ENCODE data around the gene MAP4K4. TPM values are rescaled to one million over a fixed set of nuclear protein-coding genes. Genes with fewer than 3 reads are reported as not detected.

MAP4K4 gene
- total RNA-seq, 2 experiments from 2014 or later = 129 to 142 TPM

DNA sequence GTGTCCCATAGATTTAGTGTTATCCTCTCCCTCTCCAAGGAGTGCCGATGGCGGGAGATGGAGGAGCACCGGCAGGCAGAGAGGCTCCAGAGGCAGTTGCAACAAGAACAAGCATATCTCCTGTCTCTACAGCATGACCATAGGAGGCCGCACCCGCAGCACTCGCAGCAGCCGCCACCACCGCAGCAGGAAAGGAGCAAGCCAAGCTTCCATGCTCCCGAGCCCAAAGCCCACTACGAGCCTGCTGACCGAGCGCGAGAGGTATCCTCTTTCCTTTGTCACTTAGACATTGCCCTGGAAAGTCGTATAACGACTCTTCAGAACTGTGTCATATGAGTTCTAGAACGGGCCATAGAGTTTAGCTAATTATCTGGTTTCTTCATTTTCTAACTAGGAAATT is 162.1 kb downstream of the MAP4K4 start:
- no peak for DNase-seq
- Mint-ChIP-seq H3K27me3 (no peaks in the 10 kb centered on the region), H3K36me3 (ENCODE audit: low read depth) (peaks cover 52% of the 10 kb centered on the region), H3K9me3 (no peaks in the 10 kb centered on the region), H3K4me1 (peaks cover 18% of the 10 kb centered on the region), H3K27ac (no peak overlapping the region), H3K4me3 (no peak overlapping the region)
- CTCF ChIA-PET = interaction anchor here (0.6 to 1.1 kb wide), 2 partner anchors 19 to 34 kb away, joined by 3 to 5 read pairs; no protein-coding TSS in a partner anchor
- POLR2A ChIA-PET = no interaction called here

DNA sequence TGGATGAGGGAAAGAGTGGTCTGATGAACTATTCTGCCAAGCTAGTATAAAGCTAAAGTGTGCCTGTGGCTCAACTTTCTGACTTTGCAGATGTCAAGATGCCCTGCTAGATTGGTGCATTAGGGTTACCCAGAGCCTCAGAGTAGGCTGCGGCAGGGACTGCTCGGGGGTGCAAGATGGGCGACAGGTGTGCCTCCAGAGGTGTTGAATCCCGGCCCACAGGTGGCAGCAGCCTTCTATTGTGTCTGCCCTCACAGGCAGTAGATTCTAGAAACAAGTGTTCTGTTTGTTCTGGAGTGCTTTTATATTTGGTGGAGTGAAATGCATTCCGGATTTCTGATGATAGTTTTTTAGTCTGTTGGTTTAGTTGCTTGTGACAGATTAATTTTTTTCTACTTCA is 162.7 kb downstream of the MAP4K4 start:
- no peak overlapping the region for H3K4me3 Mint-ChIP-seq
- H3K27ac Mint-ChIP-seq = no peak overlapping the region
- DNase-seq = no peak
- peaks cover 18% of the 10 kb centered on the region for H3K4me1 Mint-ChIP-seq
- no peaks in the 10 kb centered on the region for H3K9me3 Mint-ChIP-seq
- ChIA-PET CTCF (interaction anchor here (1.1 kb wide), 1 partner anchor 35 kb away, joined by 3 read pairs; no protein-coding TSS in a partner anchor), POLR2A (no interaction called here)
- H3K36me3 Mint-ChIP-seq (ENCODE audit: low read depth) = peaks cover 57% of the 10 kb centered on the region
- H3K27me3 Mint-ChIP-seq = no peaks in the 10 kb centered on the region

DNA sequence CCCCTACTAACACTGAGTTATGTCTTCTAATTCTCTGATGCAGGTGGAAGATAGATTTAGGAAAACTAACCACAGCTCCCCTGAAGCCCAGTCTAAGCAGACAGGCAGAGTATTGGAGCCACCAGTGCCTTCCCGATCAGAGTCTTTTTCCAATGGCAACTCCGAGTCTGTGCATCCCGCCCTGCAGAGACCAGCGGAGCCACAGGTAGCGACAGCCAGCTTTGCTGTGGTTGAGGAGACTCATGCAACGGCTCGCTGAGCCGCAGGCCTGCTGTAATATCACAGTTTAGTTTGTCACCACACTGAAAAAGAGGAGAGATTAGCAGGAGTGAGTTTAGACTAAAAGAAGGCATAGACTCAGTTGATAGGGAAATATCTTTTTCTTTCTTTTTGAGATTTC is 163.3 kb downstream of the MAP4K4 start:
- ChIA-PET POLR2A (no interaction called here), CTCF (interaction anchor here (1.1 kb wide), 1 partner anchor 36 kb away, joined by 3 read pairs; no protein-coding TSS in a partner anchor)
- no peaks in the 10 kb centered on the region for H3K9me3 Mint-ChIP-seq
- peak overlapping the region; percentile 4 for H3K27ac Mint-ChIP-seq
- no peak for DNase-seq
- no peak overlapping the region for H3K4me3 Mint-ChIP-seq
- no peaks in the 10 kb centered on the region for H3K27me3 Mint-ChIP-seq
- peaks cover 18% of the 10 kb centered on the region for H3K4me1 Mint-ChIP-seq
- peaks cover 55% of the 10 kb centered on the region for H3K36me3 Mint-ChIP-seq (ENCODE audit: low read depth)

DNA sequence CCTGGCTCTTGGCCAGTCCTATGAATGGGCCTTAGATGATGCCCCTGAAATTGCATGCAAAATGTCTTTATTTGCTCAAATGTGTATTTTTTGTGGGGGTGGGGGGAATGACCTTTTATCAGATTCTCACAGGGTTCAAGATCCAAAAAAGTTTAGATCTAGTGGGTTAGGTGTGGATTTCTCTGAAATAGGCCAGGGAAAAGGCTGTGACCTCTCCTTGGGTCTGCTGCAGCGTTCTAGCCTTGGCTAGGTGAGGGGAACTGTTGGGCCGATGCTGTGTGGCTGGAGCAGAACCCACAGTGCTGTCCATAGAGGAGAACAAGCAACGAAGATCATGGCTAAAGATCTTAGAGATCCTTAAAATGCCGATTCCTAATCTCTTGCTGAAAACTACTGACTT is 163.9 kb downstream of the MAP4K4 start:
- peaks cover 18% of the 10 kb centered on the region for H3K4me1 Mint-ChIP-seq
- no peaks in the 10 kb centered on the region for H3K27me3 Mint-ChIP-seq
- H3K36me3 Mint-ChIP-seq (ENCODE audit: low read depth) = peaks cover 56% of the 10 kb centered on the region
- no peaks in the 10 kb centered on the region for H3K9me3 Mint-ChIP-seq
- ChIA-PET CTCF (no interaction called here), POLR2A (no interaction called here)
- no peak overlapping the region for H3K4me3 Mint-ChIP-seq
- no peak overlapping the region for H3K27ac Mint-ChIP-seq
- no peak for DNase-seq

DNA sequence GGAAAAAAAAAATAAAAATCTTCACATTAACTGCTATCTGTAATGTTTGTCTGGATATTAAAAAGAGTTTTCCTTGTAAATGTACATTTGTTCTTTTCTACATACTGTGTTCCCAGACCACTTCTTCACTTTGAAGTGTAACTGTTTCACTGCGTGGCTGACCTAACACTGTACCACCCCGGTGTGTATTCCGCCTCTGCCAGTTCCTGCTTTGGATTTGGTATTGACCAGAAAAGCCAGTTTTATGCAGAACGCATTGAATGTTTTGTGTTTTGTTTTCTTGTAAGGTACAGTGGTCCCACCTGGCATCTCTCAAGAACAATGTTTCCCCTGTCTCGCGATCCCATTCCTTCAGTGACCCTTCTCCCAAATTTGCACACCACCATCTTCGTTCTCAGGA is 166.0 kb downstream of the MAP4K4 start:
- no peak overlapping the region for H3K27ac Mint-ChIP-seq

DNA sequence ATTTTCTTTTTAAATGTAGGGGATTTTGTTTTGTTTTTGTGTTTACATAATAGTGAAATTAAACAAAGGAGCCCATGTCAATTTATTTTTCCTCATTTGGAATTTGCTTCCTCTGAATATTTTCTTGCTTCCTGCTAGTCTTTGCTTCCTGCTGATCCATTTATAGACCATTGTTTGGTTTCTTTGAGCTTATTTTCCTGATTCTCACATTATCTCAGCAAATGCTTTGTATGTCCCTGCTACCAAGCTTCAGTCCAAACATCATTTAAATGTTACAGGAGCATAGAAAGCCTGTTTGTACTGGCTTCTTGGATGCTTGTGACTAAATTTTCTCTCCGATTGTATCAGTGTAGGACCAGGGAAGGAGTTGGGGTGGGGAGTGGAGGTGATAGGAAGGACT is 166.9 kb downstream of the MAP4K4 start:
- CTCF ChIA-PET = no interaction called here
- H3K4me1 Mint-ChIP-seq = peaks cover 13% of the 10 kb centered on the region
- POLR2A ChIA-PET = interaction anchor here (0.7 kb wide), 1 partner anchor 513 kb away, joined by 4 read pairs; no protein-coding TSS in a partner anchor
- no peak for DNase-seq
- H3K9me3 Mint-ChIP-seq = no peaks in the 10 kb centered on the region
- H3K36me3 Mint-ChIP-seq (ENCODE audit: low read depth) = peaks cover 57% of the 10 kb centered on the region
- H3K27me3 Mint-ChIP-seq = no peaks in the 10 kb centered on the region
- H3K27ac Mint-ChIP-seq = no peak overlapping the region
- H3K4me3 Mint-ChIP-seq = no peak overlapping the region

More for the DNA sequence above, 166.0 kb downstream of the MAP4K4 start:
- CTCF ChIA-PET = no interaction called here
- Mint-ChIP-seq H3K4me1 (peaks cover 13% of the 10 kb centered on the region), H3K27me3 (no peaks in the 10 kb centered on the region), H3K36me3 (ENCODE audit: low read depth) (peaks cover 56% of the 10 kb centered on the region), H3K4me3 (no peak overlapping the region), H3K9me3 (no peaks in the 10 kb centered on the region)
- DNase-seq = no peak
- POLR2A ChIA-PET = no interaction called here

DNA sequence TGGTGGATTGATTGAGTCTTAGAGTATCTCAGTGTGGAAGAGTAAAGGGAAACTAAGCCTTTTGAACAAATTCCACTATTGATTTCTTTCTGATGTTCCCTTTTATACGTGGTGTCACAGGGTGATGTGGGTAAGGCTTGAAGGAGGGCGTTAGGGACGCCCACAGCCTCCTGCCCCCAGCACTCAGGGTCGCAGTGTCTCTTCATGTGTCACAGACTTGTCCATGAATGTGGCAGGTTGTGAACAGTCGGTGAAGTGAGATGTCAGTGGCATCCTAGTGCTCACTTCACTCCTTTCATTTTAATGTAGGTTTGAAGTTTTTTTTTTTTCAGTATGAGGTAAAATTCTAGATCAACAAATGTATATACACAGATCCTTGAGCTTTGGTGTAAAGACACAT is 171.0 kb downstream of the MAP4K4 start:
- Mint-ChIP-seq H3K27ac (no peak overlapping the region), H3K9me3 (no peaks in the 10 kb centered on the region), H3K4me3 (no peak overlapping the region), H3K36me3 (ENCODE audit: low read depth) (peaks cover 52% of the 10 kb centered on the region), H3K27me3 (no peaks in the 10 kb centered on the region), H3K4me1 (no peaks in the 10 kb centered on the region)
- ChIA-PET POLR2A (no interaction called here), CTCF (interaction anchor here (0.6 kb wide), 1 partner anchor 58 kb away, joined by 3 read pairs; no protein-coding TSS in a partner anchor)
- DNase-seq = no peak

DNA sequence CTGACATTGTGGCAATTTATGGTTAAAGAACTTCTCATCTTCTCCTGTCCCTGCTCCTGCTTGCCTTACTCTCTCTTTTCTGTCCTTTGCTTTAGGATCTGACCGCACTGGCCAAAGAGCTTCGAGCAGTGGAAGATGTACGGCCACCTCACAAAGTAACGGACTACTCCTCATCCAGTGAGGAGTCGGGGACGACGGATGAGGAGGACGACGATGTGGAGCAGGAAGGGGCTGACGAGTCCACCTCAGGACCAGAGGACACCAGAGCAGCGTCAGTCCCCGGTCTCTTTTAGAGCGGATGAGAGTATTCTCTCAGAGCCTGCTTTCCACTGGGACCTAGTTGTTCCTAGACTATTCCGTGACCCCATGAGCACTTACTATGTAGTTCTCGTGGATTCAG is 172.0 kb downstream of the MAP4K4 start:
- H3K27ac Mint-ChIP-seq = no peak overlapping the region
- no peak overlapping the region for H3K4me3 Mint-ChIP-seq
- H3K9me3 Mint-ChIP-seq = no peaks in the 10 kb centered on the region
- no peaks in the 10 kb centered on the region for H3K27me3 Mint-ChIP-seq
- DNase-seq = no peak
- ChIA-PET POLR2A (no interaction called here), CTCF (interaction anchor here (0.8 kb wide), 1 partner anchor 891 kb away, joined by 3 read pairs; no protein-coding TSS in a partner anchor)
- no peaks in the 10 kb centered on the region for H3K4me1 Mint-ChIP-seq
- H3K36me3 Mint-ChIP-seq (ENCODE audit: low read depth) = peaks cover 56% of the 10 kb centered on the region

DNA sequence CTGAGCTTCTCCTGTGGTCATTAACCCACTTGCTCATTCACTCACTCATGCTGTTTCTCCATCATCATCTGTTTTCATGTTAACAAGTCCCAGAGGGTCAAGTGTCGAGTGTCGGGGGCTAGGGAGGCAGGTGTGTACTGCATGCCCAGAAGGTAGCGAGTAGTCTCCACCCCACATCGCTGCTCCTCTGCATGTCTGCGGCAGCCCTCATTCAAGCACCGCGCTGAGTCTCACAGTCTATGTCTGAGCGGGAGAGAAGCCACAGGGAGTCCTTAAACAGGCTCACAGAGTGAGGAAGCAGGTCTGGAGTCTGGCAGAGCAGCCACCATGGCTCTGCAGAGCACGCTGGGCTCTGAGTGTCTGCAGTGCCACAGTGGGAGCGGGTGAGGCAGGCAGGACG is 172.9 kb downstream of the MAP4K4 start:
- ChIA-PET POLR2A (no interaction called here), CTCF (interaction anchor here (0.7 to 0.8 kb wide), 2 partner anchors 23 to 890 kb away, joined by 3 read pairs; no protein-coding TSS in a partner anchor)
- no peak overlapping the region for H3K4me3 Mint-ChIP-seq
- DNase-seq = no peak
- H3K36me3 Mint-ChIP-seq (ENCODE audit: low read depth) = peaks cover 56% of the 10 kb centered on the region
- no peaks in the 10 kb centered on the region for H3K27me3 Mint-ChIP-seq
- H3K4me1 Mint-ChIP-seq = no peaks in the 10 kb centered on the region
- H3K9me3 Mint-ChIP-seq = no peaks in the 10 kb centered on the region
- no peak overlapping the region for H3K27ac Mint-ChIP-seq

DNA sequence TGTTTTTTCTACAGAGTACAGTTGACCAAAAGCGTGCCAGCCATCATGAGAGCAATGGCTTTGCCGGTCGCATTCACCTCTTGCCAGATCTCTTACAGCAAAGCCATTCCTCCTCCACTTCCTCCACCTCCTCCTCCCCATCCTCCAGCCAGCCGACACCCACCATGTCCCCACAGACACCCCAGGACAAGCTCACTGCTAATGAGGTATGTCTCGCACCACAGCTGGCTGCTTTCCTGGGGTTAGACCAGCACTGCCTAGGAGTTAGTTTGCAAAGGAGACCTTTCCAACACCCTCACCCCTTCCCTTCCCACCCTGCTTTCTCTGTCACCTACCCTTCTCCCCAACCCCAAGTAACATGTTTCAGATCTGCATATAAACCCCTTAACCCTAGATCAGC is 174.0 kb downstream of the MAP4K4 start:
- DNase-seq = no peak
- POLR2A ChIA-PET = no interaction called here
- Mint-ChIP-seq H3K27ac (peak overlapping the region; percentile 56), H3K36me3 (ENCODE audit: low read depth) (peaks cover 61% of the 10 kb centered on the region), H3K4me3 (no peak overlapping the region), H3K4me1 (no peaks in the 10 kb centered on the region), H3K27me3 (no peaks in the 10 kb centered on the region), H3K9me3 (no peaks in the 10 kb centered on the region)
- CTCF ChIA-PET = interaction anchor here (0.5 kb wide), 1 partner anchor 102 kb away, joined by 4 read pairs; no protein-coding TSS in a partner anchor

DNA sequence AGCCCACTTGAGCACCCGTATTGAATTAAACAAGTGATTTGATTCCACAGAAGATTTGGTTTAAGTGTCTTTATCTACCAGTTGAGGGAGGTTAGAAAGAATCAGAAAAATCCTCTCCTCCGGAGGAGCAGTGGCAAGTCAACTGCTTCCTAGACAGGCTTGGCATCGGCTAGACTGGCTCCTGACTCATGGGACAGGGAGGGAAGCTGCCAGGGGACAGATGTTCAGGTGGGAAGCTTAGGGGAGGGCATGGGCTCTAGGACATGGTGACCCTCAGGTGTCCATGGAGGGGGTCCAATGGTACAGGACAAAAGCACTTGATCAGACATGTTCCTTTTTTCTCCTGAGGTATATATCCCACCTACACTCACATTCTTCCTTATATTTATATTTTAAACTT is 175.0 kb downstream of the MAP4K4 start:
- DNase-seq = no peak
- POLR2A ChIA-PET = no interaction called here
- Mint-ChIP-seq H3K27me3 (no peaks in the 10 kb centered on the region), H3K9me3 (no peaks in the 10 kb centered on the region), H3K4me3 (no peak overlapping the region), H3K36me3 (ENCODE audit: low read depth) (peaks cover 66% of the 10 kb centered on the region), H3K27ac (no peak overlapping the region), H3K4me1 (no peaks in the 10 kb centered on the region)
- CTCF ChIA-PET = no interaction called here

DNA sequence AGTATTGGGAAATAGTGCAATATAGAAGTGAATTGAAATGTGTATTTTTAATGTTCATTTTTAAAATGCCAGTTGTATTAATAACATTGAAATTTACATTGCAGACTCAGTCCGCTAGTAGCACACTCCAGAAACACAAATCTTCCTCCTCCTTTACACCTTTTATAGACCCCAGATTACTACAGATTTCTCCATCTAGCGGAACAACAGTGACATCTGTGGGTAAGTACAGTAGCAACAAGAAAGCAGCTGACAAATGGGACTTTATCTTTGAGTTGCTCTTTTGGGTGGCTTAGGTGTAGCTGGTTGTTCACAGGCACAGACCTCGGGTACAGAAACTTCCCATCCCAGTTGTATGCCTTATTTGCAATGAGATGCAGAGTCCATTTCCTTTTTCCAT is 176.0 kb downstream of the MAP4K4 start:
- Mint-ChIP-seq H3K4me1 (no peaks in the 10 kb centered on the region), H3K27me3 (no peaks in the 10 kb centered on the region), H3K36me3 (ENCODE audit: low read depth) (peaks cover 68% of the 10 kb centered on the region), H3K9me3 (no peaks in the 10 kb centered on the region), H3K27ac (no peak overlapping the region), H3K4me3 (no peak overlapping the region)
- ChIA-PET POLR2A (no interaction called here), CTCF (interaction anchor here (0.7 kb wide), 1 partner anchor 10 kb away, joined by 3 read pairs; no protein-coding TSS in a partner anchor)
- no peak for DNase-seq

DNA sequence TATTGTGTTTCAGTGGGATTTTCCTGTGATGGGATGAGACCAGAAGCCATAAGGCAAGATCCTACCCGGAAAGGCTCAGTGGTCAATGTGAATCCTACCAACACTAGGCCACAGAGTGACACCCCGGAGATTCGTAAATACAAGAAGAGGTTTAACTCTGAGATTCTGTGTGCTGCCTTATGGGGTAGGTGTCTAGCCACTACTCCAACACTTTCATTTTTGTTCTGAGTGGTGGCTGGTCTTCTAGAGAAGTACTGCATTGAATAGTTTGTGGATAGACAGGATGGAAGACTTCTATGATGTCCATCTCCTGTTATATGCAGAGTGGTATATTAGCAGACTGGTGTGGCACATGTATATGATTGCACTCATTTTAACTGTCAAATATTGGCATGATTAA is 176.6 kb downstream of the MAP4K4 start:
- no peaks in the 10 kb centered on the region for H3K9me3 Mint-ChIP-seq
- CTCF ChIA-PET = interaction anchor here (0.7 kb wide), 1 partner anchor 9 kb away, joined by 3 read pairs; no protein-coding TSS in a partner anchor

DNA sequence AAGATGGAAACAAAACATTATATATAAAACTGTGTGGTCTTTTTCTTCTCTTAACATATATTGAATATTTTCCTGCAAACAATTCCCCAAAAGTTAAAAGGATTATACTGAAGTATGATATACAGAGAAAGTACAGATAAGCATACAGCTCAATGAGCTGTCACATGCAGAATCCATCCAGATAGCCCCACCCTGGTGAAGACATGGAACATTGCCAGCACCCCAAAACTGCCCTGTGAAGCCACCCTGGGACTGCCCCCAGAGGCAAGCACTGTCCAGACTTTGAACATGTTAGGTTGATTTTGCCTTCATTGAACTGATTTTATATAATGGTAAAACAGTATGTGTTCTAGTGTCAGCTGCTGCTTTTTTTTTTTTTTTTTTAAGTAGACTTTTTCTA is 182.0 kb downstream of the MAP4K4 start:
- Mint-ChIP-seq H3K4me1 (peaks cover 3% of the 10 kb centered on the region), H3K36me3 (ENCODE audit: low read depth) (peaks cover 71% of the 10 kb centered on the region), H3K4me3 (no peak overlapping the region), H3K27ac (no peak overlapping the region), H3K27me3 (no peaks in the 10 kb centered on the region), H3K9me3 (no peaks in the 10 kb centered on the region)
- no peak for DNase-seq
- CTCF ChIA-PET = no interaction called here
- POLR2A ChIA-PET = no interaction called here

More for the DNA sequence above, 176.6 kb downstream of the MAP4K4 start:
- H3K27ac Mint-ChIP-seq = no peak overlapping the region
- H3K27me3 Mint-ChIP-seq = no peaks in the 10 kb centered on the region
- no peak overlapping the region for H3K4me3 Mint-ChIP-seq
- no peaks in the 10 kb centered on the region for H3K4me1 Mint-ChIP-seq
- H3K36me3 Mint-ChIP-seq (ENCODE audit: low read depth) = peaks cover 68% of the 10 kb centered on the region
- no peak for DNase-seq
- POLR2A ChIA-PET = no interaction called here

Data from activated CD4-positive, alpha-beta T cell treated with anti-CD3 and anti-CD28 coated beads, Interleukin-2, amount 10 ng/mL, durations not matched to agents 7 days and 5 days (primary cell).